VCaP (cell line): ENCODE data around the gene ART4.

ENCODE experiments used
- H3K27ac ChIP-seq: fragments of 450-650 bp; 2 replicates; pipeline ENCODE4 v1.5.1; 2017
- TF ChIP-seq, protein P1 (sequence below): fragments of 450-650 bp; conservative IDR thresholded peaks from 2 replicates; pipeline ENCODE4 v1.5.1; 2017; ENCODE audit warnings: mild to moderate bottlenecking, moderate library complexity

ART4 gene

DNA sequence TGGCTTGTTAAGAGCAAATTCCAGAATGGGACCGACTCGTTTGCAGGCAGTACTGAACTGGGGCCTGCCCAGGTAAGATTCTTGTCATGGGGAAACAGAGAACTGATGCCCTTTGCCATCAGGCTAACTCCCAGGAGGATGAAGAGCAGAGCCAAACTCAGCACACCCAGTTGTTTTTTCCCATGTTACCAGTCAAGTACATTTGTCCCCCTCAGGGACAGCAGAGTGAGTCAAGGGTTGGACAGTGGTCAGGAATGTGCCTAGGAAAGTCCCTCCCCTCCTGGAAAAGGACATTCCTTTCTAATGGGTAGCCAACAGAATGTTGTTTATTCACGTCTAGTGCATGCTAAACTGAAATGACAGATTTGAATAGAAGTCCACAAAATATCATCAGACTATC, 1.6 kb downstream of the ART4 start:
- TF ChIP-seq, protein P1, sequence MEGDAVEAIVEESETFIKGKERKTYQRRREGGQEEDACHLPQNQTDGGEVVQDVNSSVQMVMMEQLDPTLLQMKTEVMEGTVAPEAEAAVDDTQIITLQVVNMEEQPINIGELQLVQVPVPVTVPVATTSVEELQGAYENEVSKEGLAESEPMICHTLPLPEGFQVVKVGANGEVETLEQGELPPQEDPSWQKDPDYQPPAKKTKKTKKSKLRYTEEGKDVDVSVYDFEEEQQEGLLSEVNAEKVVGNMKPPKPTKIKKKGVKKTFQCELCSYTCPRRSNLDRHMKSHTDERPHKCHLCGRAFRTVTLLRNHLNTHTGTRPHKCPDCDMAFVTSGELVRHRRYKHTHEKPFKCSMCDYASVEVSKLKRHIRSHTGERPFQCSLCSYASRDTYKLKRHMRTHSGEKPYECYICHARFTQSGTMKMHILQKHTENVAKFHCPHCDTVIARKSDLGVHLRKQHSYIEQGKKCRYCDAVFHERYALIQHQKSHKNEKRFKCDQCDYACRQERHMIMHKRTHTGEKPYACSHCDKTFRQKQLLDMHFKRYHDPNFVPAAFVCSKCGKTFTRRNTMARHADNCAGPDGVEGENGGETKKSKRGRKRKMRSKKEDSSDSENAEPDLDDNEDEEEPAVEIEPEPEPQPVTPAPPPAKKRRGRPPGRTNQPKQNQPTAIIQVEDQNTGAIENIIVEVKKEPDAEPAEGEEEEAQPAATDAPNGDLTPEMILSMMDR: no peak
- H3K27ac ChIP-seq: peak overlapping the region; percentile 93

DNA sequence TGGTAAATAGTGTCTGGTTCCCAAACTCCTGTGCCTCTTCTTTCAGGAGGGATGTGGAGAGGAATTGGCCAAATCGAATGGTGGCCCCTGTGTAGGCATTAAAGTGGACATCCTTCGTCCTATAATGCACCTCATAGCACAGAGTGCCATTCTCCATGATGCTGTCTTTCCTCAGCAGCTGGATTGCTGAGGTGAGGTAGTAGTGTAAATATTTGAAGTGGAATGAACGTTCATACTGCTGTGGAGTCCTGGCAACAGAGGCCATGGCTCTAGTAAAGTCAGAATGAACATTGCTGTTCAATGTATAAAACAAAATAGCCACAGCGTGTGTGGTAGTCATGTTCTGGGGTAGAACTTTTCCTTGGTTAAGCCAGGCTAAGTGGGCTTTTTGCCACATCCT, 2.7 kb downstream of the ART4 start:
- peak overlapping the region; percentile 93 for H3K27ac ChIP-seq
- TF ChIP-seq, protein P1: no peak

DNA sequence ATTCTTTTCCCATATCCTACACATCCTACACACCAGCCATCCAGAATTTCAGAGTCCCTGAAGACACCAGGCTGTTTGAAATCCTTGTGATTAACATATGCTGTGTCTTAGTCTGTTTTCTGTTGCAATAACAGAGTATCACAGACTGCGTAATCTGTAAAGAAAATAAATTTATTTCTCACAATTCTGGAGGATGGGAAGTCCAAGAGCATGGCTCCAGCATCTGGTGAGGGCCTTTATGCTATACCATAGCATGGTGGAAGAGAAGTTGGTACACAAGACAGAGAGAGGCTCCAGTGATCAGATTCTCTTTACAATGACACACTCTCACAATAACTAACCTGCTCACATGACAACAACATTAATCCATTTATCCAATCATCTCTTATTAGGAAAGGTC, 4.1 kb downstream of the ART4 start:
- H3K27ac ChIP-seq: no peak overlapping the region
- TF ChIP-seq, protein P1: no peak

DNA sequence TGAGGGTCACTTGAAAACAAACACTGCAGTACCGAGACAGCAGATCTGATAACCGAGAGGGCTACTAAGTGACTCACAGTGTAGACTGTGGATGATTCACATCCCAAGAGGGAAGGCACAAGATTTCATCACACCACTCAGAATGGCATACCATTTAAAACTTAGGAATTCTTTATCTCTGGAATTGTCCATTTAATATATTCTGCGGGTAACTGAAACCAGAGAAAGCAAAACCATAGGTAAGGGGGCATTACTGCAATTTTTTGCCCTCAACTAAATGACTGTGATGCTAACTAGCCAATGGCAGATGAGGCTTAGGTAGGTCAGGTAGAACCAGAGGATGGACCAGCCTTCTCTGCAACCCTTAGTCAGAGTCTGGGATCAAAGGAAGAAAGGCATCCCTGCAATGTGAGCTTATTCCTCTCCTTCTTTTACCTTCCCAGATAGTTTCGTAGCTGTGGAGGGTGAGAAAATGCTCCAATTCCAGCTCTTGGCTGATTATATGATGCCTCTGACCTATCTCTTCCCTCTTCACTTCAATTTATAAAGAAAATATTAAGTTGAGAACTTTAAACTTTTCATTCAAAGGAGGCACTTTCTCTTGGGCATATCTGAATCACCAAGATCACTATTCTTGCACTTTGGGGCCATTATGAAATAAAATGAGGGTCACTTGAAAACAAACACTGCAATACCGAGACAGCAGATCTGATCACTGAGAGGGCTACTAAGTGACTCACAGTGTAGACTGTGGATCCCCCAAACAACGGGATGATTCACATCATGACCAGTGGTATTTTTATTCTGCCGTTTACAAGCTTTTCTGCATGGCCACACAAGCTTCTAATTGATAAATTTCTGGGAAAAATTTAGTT, 6.8 kb downstream of the ART4 start:
- no peak overlapping the region for H3K27ac ChIP-seq
- TF ChIP-seq, protein P1: no peak

DNA sequence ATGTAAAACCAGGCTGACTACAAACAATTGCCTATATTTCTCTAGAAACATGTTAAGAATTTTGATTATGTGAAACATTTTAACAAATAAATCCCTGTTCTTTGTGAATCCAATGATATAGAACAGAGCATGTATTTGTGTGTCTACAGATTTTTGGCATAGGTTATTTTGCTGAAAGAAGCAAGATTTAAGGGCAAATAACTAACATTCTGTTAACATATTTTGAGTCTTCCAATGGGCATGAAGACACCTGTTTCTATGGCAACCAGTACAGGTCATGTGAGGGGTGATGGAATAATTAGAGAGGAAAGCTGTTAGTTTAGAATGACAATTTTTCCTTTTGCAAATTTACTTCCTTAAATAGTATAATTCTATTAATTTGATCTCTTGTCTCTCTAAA, 8.8 kb downstream of the ART4 start:
- TF ChIP-seq, protein P1: no peak
- H3K27ac ChIP-seq: no peak overlapping the region

DNA sequence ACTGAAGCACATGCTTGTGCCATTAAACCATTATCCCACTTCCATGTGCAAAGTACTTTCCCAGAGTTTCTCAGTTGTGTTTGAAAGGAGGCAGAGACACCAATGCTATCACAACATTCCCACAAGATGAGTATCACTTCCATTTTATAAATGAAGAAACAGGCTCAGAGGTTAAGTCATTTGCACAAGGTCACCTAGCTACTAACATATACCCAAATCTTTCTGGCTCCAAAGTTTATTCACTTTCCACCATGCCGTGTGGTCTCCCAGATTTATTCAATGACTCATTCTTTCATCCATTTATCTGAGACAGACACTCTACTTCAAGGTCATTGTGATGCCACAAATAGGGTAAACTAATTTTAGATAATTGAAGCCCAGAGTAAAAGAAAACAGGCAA, 9.4 kb downstream of the ART4 start:
- no peak overlapping the region for H3K27ac ChIP-seq
- TF ChIP-seq, protein P1: no peak

DNA sequence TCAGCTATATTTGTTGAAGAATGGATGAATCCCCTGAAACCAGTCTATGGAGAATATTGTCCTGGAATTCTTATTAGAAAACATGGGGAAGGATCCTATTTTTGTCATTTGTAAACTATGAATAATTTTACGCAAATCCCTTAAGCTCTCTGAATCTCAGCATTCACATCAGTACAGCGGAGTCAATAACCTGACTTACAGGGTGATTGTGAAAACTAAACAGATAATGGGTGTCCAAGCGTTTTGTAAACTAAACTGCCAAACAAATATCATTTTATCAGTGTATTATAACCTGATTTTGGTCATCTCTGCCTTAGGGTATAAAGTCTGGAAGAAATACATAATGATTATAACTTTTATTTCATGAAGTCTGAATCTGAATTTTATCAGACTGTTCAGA, 10.0 kb downstream of the ART4 start:
- TF ChIP-seq, protein P1: no peak
- no peak overlapping the region for H3K27ac ChIP-seq
